Stimulated activated naive CD8-positive, alpha-beta T cell treated with anti-CD3 and anti-CD28 coated beads, Interleukin-15, Interleukin-2, amounts not matched to agents 100 ng/mL and 50 ng/mL, for 24 hours (primary cell): ENCODE measurements around the gene CDKAL1.
A peak's percentile ranks its signal among the peaks of the same experiment; 100 is the strongest.
"Not testable (repeated sequence)": the region's sequence is repeated elsewhere in the genome, so short reads cannot be mapped to it uniquely, and the experiment has no call there.

Source experiments
- H3K27ac Mint-ChIP-seq: one replicate; pipeline ENCODE4 v1.8.0; 2021; ENCODE audit warnings: mild to moderate bottlenecking, mixed read lengths
- H3K27me3 Mint-ChIP-seq: one replicate; pipeline ENCODE4 v1.8.0; 2021; ENCODE audit warnings: mixed read lengths
- H3K36me3 Mint-ChIP-seq: one replicate; pipeline ENCODE4 v1.8.0; 2021; ENCODE audit warnings: low read depth, mixed read lengths
- H3K4me1 Mint-ChIP-seq: one replicate; pipeline ENCODE4 v1.8.0; 2021; ENCODE audit warnings: low read depth, mixed read lengths
- H3K4me3 Mint-ChIP-seq: one replicate; pipeline ENCODE4 v1.8.0; 2021; ENCODE audit warnings: mild to moderate bottlenecking, mixed read lengths
- H3K9me3 Mint-ChIP-seq: one replicate; pipeline ENCODE4 v1.8.0; 2021; ENCODE audit warnings: mixed read lengths

Gene CDKAL1

DNA sequence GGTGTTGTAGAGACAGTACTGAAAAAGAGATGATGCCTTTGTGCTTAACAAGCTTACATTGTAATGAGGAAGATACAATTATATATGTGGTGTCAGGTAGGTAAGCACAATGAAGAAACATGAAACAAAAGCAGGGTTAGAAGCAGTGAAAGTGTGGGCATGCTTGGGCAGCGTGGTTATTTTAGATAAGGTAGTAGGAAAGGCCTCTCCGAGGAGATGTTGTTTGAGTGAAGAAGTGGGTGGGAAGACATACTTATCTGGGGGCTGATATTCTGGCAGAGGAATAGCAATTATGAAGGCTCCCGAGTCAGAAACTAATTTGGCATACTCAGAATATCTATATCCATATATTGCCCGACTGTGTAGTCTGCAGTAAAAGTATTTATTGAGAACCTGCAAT, 4.7 kb downstream of the CDKAL1 start:
- H3K9me3 Mint-ChIP-seq = no peaks in the 10 kb centered on the region
- H3K27ac Mint-ChIP-seq = no peak overlapping the region
- H3K4me1 Mint-ChIP-seq = peaks cover 63% of the 10 kb centered on the region
- H3K27me3 Mint-ChIP-seq = no peaks in the 10 kb centered on the region
- H3K4me3 Mint-ChIP-seq = no peak overlapping the region
- peaks cover 52% of the 10 kb centered on the region for H3K36me3 Mint-ChIP-seq

DNA sequence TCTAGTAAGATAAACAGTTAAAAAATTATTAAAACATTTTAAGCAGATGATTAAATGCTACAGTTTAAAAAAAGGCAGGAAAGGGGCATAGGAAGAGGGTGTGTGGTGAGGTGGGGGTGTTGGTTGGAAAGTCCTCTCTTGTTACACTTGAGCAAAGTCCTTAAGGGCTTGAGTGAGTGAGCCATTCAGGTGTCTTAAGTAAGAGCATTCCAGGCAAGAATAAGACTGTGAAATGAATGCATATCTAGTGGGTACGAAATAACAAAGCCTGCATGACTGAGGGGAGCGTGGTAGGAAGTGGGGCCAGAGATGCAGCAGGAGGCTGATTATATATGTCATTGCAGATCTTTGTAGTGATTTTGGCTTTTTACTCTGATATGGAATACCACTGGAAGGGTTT, 5.1 kb downstream of the CDKAL1 start:
- peaks cover 52% of the 10 kb centered on the region for H3K36me3 Mint-ChIP-seq
- no peaks in the 10 kb centered on the region for H3K27me3 Mint-ChIP-seq
- peaks cover 64% of the 10 kb centered on the region for H3K4me1 Mint-ChIP-seq
- H3K4me3 Mint-ChIP-seq = no peak overlapping the region
- no peak overlapping the region for H3K27ac Mint-ChIP-seq
- no peaks in the 10 kb centered on the region for H3K9me3 Mint-ChIP-seq

- Mint-ChIP-seq H3K4me1 (peaks cover 60% of the 10 kb centered on the region), H3K36me3 (peaks cover 60% of the 10 kb centered on the region), H3K27ac (no peak overlapping the region), H3K4me3 (no peak overlapping the region), H3K9me3 (no peaks in the 10 kb centered on the region), H3K27me3 (no peaks in the 10 kb centered on the region)
Observed at GRCh38 chr6:20540683-20541082, 6.4 kb downstream of the CDKAL1 start.

DNA sequence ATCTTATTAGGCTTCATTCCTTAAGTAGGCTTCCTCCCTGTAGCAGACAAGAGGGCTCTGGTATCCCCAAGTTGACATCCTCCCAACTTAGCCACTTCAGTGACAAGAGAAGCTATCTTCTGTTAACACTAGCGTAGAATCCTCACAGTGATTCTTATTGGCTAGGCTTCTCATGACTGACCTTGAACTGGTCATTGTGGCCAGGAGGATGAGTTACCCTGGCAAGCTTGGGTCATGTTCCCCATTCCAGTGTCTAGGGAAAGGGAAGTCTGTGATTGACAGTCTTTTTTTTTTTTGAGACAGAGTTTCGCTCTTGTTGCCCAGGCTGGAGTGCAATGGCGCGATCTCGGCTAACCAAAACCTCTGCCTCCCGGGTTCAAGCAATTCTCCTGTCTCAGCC, 7.1 kb downstream of the CDKAL1 start:
- H3K36me3 Mint-ChIP-seq = peaks cover 63% of the 10 kb centered on the region
- peaks cover 59% of the 10 kb centered on the region for H3K4me1 Mint-ChIP-seq
- H3K27ac Mint-ChIP-seq = no peak overlapping the region

DNA sequence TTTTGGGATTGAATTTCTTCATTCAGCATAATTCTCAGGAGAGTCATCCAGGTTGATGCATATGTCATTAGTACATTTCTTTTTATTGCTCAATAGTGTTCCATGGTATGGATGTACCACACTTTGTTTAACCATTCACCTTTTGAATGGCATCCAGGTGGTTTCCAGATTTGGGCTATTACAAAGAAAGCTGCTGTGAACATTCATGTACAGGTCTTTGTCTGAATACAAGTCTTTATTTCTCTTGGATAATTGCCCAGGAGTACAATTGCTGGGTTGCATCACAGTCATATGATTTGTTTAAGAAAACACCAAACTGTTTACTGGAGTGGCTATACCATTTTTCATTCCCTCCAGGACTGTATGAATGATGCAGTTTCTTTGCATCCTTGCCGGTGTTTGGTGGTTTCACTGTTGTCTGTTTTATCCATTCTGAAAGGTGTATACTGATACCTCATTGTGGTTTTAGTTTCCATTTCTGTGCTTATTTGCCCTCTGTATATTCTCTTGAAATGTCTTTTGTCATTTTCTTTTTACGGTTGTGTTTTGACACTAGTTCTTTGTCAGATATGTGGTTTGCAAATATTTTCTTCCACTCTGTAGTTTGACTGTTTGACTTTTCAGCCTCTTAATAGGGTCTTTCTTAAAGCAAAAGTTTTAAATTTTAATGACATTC, 8.8 kb downstream of the CDKAL1 start:
- Mint-ChIP-seq H3K27ac (peak overlapping the region; percentile 81), H3K4me1 (peaks cover 49% of the 10 kb centered on the region), H3K36me3 (peaks cover 69% of the 10 kb centered on the region), H3K27me3 (no peaks in the 10 kb centered on the region), H3K9me3 (no peaks in the 10 kb centered on the region), H3K4me3 (peak overlapping the region; percentile 45)

More for the DNA sequence above, 7.1 kb downstream of the CDKAL1 start:
- no peaks in the 10 kb centered on the region for H3K9me3 Mint-ChIP-seq
- no peak overlapping the region for H3K4me3 Mint-ChIP-seq
- no peaks in the 10 kb centered on the region for H3K27me3 Mint-ChIP-seq

DNA sequence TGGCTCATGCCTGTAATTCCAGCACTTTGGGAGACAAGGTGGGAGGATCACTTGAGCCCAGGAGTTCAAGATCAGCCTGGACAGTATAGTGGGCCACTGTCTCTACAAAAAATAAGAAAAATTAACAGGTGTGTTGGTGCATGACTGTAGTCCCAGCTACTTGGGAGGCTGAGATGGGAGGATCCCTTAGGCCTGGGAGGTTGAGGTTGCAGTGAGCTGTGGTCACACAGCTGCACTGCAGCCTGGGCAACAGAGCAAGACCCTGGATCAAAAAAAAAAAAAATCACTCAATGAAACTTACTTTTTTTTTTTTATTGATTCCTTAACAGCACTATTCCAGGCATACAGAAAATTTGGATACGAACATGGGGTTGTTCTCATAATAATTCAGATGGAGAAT, 14.0 kb downstream of the CDKAL1 start:
- Mint-ChIP-seq H3K27me3 (no peaks in the 10 kb centered on the region), H3K27ac (no peak overlapping the region), H3K9me3 (no peaks in the 10 kb centered on the region), H3K4me1 (peaks cover 19% of the 10 kb centered on the region), H3K4me3 (no peak overlapping the region), H3K36me3 (peaks cover 48% of the 10 kb centered on the region)

- peaks cover 12% of the 10 kb centered on the region for H3K4me1 Mint-ChIP-seq
- H3K27me3 Mint-ChIP-seq, H3K9me3 Mint-ChIP-seq, H3K4me3 Mint-ChIP-seq, H3K27ac Mint-ChIP-seq: not testable (repeated sequence)
- H3K36me3 Mint-ChIP-seq = peaks cover 52% of the 10 kb centered on the region
Observed at GRCh38 chr6:20549398-20549797, 15.1 kb downstream of the CDKAL1 start.

GRCh38 chr6:20554326-20554725, 20.1 kb downstream of the CDKAL1 start:
- peaks cover 5% of the 10 kb centered on the region for H3K4me1 Mint-ChIP-seq
- no peaks in the 10 kb centered on the region for H3K27me3 Mint-ChIP-seq
- peaks cover 32% of the 10 kb centered on the region for H3K36me3 Mint-ChIP-seq
- H3K4me3 Mint-ChIP-seq = no peak overlapping the region
- no peak overlapping the region for H3K27ac Mint-ChIP-seq
- H3K9me3 Mint-ChIP-seq = no peaks in the 10 kb centered on the region

GRCh38 chr6:20554817-20555216, 20.6 kb downstream of the CDKAL1 start:
- peaks cover 30% of the 10 kb centered on the region for H3K36me3 Mint-ChIP-seq
- H3K4me3 Mint-ChIP-seq = no peak overlapping the region
- H3K4me1 Mint-ChIP-seq = peaks cover 6% of the 10 kb centered on the region
- H3K27ac Mint-ChIP-seq = no peak overlapping the region
- no peaks in the 10 kb centered on the region for H3K9me3 Mint-ChIP-seq
- H3K27me3 Mint-ChIP-seq = no peaks in the 10 kb centered on the region

- no peak overlapping the region for H3K4me3 Mint-ChIP-seq
- H3K36me3 Mint-ChIP-seq = peaks cover 18% of the 10 kb centered on the region
- H3K27me3 Mint-ChIP-seq = no peaks in the 10 kb centered on the region
- H3K27ac Mint-ChIP-seq = no peak overlapping the region
- H3K4me1 Mint-ChIP-seq = peaks cover 14% of the 10 kb centered on the region
- no peaks in the 10 kb centered on the region for H3K9me3 Mint-ChIP-seq
Observed at GRCh38 chr6:20559924-20560551, 25.8 kb downstream of the CDKAL1 start.

DNA sequence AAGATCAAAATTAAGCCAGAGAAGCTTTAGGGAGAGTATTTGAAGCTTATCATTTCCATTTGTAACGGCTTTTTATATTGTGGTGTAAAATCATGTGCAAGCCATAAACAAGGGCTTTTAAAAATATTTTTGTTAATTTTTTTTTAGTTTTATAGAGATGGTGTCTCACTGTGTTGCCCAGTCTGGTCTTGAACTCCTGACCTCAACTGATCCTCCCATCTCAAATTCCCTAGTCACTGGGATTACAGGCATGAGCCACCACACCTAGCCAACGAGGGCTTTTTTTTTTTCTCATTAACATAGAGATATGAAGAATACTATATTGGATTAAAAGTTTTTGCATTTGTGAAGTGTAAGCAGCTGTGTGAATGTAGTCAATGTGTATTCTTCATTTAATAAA, 29.1 kb downstream of the CDKAL1 start:
- Mint-ChIP-seq H3K36me3 (peaks cover 18% of the 10 kb centered on the region), H3K27me3 (no peaks in the 10 kb centered on the region), H3K9me3 (no peaks in the 10 kb centered on the region), H3K4me3 (no peak overlapping the region), H3K27ac (no peak overlapping the region), H3K4me1 (peaks cover 24% of the 10 kb centered on the region)

GRCh38 chr6:20564269-20564668, 30.0 kb downstream of the CDKAL1 start:
- H3K36me3 Mint-ChIP-seq = peaks cover 18% of the 10 kb centered on the region
- peaks cover 20% of the 10 kb centered on the region for H3K4me1 Mint-ChIP-seq
- H3K4me3 Mint-ChIP-seq = no peak overlapping the region
- H3K27me3 Mint-ChIP-seq = no peaks in the 10 kb centered on the region
- no peak overlapping the region for H3K27ac Mint-ChIP-seq
- H3K9me3 Mint-ChIP-seq = no peaks in the 10 kb centered on the region

DNA sequence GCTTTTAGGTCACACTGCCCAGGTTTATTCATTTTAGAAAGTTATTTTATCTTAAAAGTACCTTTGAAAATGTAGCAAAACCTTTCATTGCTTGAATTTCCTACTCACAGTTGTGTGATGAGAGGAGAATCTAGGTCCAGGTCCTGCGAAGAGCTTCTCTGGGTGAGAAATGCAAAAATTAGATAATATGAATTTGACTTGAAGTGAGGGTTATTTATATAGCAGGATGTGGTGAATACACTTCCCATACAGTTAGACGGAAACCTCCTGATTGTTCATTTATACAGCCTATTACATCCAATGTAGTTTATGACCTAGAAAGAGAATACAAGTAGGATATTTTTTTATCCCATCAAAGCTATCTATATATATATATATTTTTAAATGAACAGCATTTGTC, 30.5 kb downstream of the CDKAL1 start:
- H3K27ac Mint-ChIP-seq = no peak overlapping the region
- H3K27me3 Mint-ChIP-seq = no peaks in the 10 kb centered on the region
- peaks cover 19% of the 10 kb centered on the region for H3K4me1 Mint-ChIP-seq
- H3K9me3 Mint-ChIP-seq = no peaks in the 10 kb centered on the region
- H3K4me3 Mint-ChIP-seq = no peak overlapping the region
- H3K36me3 Mint-ChIP-seq = peaks cover 22% of the 10 kb centered on the region

DNA sequence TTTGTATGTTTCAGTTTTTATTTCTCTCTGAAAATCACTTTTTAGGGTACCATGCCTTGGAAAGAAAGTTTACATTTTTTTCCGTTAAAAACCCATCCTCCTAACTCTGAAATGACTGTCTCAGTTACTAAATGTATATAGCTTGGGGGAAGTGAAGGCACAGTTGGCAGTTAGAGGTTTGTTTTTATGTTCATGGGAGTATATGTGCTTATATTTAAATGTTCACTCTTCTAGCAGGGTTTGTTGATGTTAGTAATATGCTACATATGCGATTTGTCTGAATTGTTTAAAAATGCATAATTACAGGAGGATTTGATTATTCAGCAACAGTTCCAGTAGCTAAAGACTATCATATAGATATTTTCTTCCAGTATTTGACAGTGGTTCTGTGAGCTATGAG, 31.1 kb downstream of the CDKAL1 start:
- peaks cover 22% of the 10 kb centered on the region for H3K36me3 Mint-ChIP-seq
- peaks cover 19% of the 10 kb centered on the region for H3K4me1 Mint-ChIP-seq
- peak overlapping the region; percentile 24 for H3K27ac Mint-ChIP-seq
- H3K4me3 Mint-ChIP-seq = no peak overlapping the region
- H3K27me3 Mint-ChIP-seq = no peaks in the 10 kb centered on the region
- H3K9me3 Mint-ChIP-seq = no peaks in the 10 kb centered on the region

DNA sequence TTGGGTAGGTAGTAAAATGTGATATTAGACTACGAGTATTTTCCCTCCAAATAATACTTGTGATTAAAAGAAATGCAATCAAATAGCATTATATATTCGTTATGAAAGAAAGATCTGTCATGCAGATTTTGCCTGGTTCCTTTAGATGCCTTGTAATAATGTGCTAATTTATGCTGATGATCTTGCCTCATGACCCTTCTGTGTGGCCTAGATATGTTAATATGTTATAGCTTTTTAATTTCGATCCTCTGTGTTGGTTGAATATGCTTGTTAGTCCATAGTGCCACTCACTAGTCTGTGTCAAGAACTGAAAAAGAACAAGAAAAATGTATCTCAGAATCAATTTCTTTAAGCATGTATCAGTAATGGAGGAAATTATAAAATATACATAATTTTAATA, 31.9 kb downstream of the CDKAL1 start:
- Mint-ChIP-seq H3K9me3 (no peaks in the 10 kb centered on the region), H3K4me1 (peaks cover 19% of the 10 kb centered on the region), H3K27me3 (no peaks in the 10 kb centered on the region), H3K4me3 (no peak overlapping the region), H3K27ac (no peak overlapping the region), H3K36me3 (peaks cover 22% of the 10 kb centered on the region)
